Measurements from ENCODE around the gene ZNF620.
"Not testable (repeated sequence)": the region's sequence is repeated elsewhere in the genome, so short reads cannot be mapped to it uniquely, and the experiment has no call there.

Gene ZNF620

DNA sequence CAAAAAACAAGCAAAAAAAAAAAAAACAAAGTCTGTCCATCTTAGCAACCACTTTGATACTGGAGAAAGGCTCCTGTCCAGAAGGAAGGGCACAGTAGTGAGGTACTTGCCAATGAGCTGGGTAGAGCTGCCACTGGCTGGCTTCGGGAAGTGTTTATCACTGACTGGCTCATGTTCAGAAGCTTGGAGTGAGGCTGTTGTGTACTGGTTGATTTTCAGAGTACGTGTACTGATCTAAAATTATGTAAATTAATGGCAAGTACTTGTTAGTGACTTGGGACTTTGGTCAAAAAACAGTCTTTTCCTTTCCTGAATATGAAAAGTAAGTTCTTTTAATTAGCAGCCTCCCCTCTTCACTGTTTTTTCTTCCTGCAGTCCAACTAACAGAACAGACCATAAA is 17.9 kb downstream of the ZNF620 start:
- Mint-ChIP-seq H3K36me3 (peaks cover 15% of the 10 kb centered on the region), H3K4me3 (peak overlapping the region; percentile 85), H3K4me1 (peaks cover 11% of the 10 kb centered on the region), H3K27ac (peak overlapping the region; percentile 96), H3K27me3 (no peaks in the 10 kb centered on the region), H3K9me3 (no peaks in the 10 kb centered on the region)
- no peak for ATAC-seq (ENCODE audit: low read depth)
- DNase-seq (ENCODE audit: low spot score in 2 of 2), result no peak

GRCh38 chr3:40524222-40524567 is 18.4 kb downstream of the ZNF620 start:
- peaks cover 18% of the 10 kb centered on the region for H3K36me3 Mint-ChIP-seq

DNA sequence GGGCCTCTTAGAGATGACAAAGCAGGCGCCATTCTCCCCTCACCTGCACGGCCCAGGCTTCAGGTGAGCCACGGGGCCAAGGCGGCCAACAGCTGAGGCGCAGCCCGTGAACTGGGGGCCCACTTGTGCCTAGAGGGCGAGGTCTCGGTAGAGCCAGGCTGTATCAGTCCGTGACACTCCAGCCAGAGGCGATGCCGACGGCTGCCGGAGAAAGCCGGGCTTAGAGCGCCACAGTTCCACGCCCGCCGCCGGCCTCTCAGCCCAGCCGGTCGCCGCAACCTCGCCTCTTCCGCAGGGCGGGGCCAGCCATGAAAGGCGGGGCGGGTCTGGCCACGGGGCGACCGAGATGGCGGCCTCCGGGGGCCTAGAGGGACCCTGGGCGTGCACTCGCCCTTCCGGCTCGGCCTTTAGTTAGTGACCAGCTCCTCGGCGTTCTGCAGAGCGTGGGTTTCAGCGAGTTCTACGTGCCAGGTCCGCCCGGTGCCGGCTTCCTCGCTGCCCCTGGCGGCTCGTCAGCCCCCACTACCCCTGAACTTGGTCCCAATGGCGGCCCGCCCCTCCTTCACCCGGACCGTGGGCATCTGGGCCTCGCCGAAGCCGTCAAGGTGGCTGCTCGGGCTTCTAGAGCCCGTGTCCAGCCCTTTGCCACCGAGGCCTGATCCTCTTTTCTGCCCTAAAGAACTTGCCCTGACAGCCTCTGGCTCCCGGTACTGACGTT is 18.9 kb downstream of the ZNF620 start, which contains the start of gene ZNF621:
Gene ZNF621, plus strand, starts transcription at position 393 of the 718 bp plus-strand sequence. CDS start 881 bp downstream, outside the sequence.
- peaks cover 22% of the 10 kb centered on the region for H3K36me3 Mint-ChIP-seq
- no peaks in the 10 kb centered on the region for H3K9me3 Mint-ChIP-seq
- H3K4me3 Mint-ChIP-seq, result peak within 1 kb of the TSS; percentile 85
- H3K27ac Mint-ChIP-seq, result peak within 1 kb of the TSS; percentile 96
- peaks cover 11% of the 10 kb centered on the region for H3K4me1 Mint-ChIP-seq
- DNase-seq (ENCODE audit: low spot score in 2 of 2), result peak; percentile 78 to 84
- ATAC-seq (ENCODE audit: low read depth), result peak; percentile 94
- H3K27me3 Mint-ChIP-seq, result no peaks in the 10 kb centered on the region

More at GRCh38 chr3:40524222-40524567, 18.4 kb downstream of the ZNF620 start:
- ATAC-seq (ENCODE audit: low read depth), result peak; percentile 14
- H3K9me3 Mint-ChIP-seq, result no peaks in the 10 kb centered on the region
- no peaks in the 10 kb centered on the region for H3K27me3 Mint-ChIP-seq
- peak overlapping the region; percentile 85 for H3K4me3 Mint-ChIP-seq
- H3K4me1 Mint-ChIP-seq, result peaks cover 11% of the 10 kb centered on the region
- no peak for DNase-seq (ENCODE audit: low spot score in 2 of 2)
- H3K27ac Mint-ChIP-seq, result peak overlapping the region; percentile 96

DNA sequence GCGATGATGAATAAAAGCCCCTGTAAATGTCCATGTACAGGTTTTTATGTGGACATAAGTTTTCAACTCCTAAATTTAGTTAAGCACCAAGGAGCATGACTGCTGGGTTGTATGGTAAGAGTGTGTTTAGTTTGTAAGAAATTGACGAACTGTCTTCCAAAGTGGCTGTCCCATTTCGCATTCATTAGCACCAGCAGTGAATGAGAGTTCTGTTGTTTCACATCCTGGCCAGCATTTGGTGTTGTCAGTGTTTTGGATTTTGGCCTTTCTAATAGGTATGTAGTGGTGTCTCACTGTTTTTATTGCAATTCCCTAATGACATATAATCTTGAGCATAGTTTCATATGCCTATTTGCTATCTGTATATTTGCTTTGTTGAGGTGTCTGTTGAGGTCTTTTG is 22.6 kb downstream of the ZNF620 start:
- no peak overlapping the region for H3K27ac Mint-ChIP-seq
- no peak for ATAC-seq (ENCODE audit: low read depth)

DNA sequence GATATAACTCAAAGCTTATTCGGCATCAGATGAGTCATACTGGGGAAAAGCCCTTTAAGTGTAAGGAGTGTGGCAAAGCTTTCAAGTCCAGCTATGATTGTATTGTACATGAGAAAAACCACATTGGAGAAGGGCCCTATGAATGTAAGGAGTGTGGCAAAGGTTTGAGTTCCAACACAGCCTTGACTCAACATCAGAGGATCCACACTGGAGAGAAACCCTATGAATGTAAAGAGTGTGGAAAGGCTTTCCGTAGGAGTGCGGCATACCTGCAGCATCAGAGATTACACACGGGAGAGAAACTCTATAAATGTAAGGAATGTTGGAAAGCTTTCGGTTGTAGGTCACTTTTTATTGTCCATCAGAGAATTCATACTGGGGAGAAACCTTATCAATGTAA is 26.4 kb downstream of the ZNF620 start:
- ATAC-seq (ENCODE audit: low read depth) (no peak), DNase-seq (ENCODE audit: low spot score in 2 of 2) (no peak)
- no peaks in the 10 kb centered on the region for H3K4me1 Mint-ChIP-seq
- no peaks in the 10 kb centered on the region for H3K27me3 Mint-ChIP-seq
- H3K4me3 Mint-ChIP-seq, result no peak overlapping the region
- H3K9me3 Mint-ChIP-seq, result peaks cover 5% of the 10 kb centered on the region
- H3K27ac Mint-ChIP-seq, result no peak overlapping the region
- H3K36me3 Mint-ChIP-seq, result peaks cover 73% of the 10 kb centered on the region

More for the DNA sequence above, 22.6 kb downstream of the ZNF620 start:
- Mint-ChIP-seq H3K36me3 (peaks cover 54% of the 10 kb centered on the region), H3K9me3 (peaks cover 5% of the 10 kb centered on the region), H3K27me3 (no peaks in the 10 kb centered on the region), H3K4me1 (peaks cover 11% of the 10 kb centered on the region), H3K4me3 (no peak overlapping the region)
- no peak for DNase-seq (ENCODE audit: low spot score in 2 of 2)

GRCh38 chr3:40534283-40534682 is 28.4 kb downstream of the ZNF620 start:
- DNase-seq (ENCODE audit: low spot score in 2 of 2) (no peak), ATAC-seq (ENCODE audit: low read depth) (no peak)
- no peak overlapping the region for H3K27ac Mint-ChIP-seq
- no peaks in the 10 kb centered on the region for H3K4me1 Mint-ChIP-seq
- no peaks in the 10 kb centered on the region for H3K27me3 Mint-ChIP-seq
- no peak overlapping the region for H3K4me3 Mint-ChIP-seq
- H3K9me3 Mint-ChIP-seq, result peaks cover 8% of the 10 kb centered on the region
- H3K36me3 Mint-ChIP-seq, result peaks cover 75% of the 10 kb centered on the region

DNA sequence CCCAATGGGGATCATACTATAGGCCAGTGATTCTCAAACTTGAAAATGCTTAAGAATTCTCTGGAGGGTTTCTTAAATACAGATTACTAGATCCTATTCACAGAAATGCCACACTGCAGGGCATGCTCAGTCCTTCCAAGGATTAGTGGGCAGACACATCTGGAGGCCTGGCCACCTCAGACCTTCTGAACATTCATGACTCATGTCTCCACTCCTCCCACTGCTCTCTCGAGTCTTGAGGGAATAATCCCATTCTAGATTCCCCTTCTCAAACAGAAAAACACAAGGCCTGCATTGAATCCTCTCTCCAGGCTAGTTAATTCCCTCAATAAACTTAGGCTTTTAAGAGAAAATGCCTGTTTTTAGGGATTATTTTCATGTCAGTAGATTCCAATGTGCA is 41.0 kb downstream of the ZNF620 start:
- Mint-ChIP-seq H3K27me3 (no peaks in the 10 kb centered on the region), H3K4me3 (no peak overlapping the region), H3K9me3 (peaks cover 7% of the 10 kb centered on the region), H3K36me3 (peaks cover 11% of the 10 kb centered on the region), H3K27ac (no peak overlapping the region), H3K4me1 (no peaks in the 10 kb centered on the region)
- ATAC-seq (ENCODE audit: low read depth), result no peak
- no peak for DNase-seq (ENCODE audit: low spot score in 2 of 2)

DNA sequence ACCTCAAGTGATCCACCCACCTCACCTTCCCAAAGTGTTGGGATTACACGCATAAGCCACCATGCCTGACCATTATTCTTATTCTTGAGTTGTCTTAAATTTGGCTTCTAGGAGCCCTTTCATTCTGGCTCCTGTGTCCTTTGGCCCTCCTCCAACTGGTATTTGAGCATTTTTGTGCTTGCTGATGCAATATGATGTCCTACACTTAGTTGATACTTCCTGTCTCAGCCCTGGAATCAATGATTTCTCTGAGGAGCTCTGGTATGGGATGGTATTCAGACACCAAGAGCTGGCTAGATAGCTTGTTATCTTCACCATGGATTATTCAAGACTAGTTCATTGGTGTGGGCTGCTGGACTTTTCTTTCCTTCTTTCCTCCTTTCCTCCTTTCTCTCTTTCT is 44.3 kb downstream of the ZNF620 start:
- ATAC-seq (ENCODE audit: low read depth) (no peak), DNase-seq (ENCODE audit: low spot score in 2 of 2) (no peak)
- Mint-ChIP-seq H3K36me3 (peaks cover 11% of the 10 kb centered on the region), H3K4me3 (no peak overlapping the region), H3K9me3 (peaks cover 7% of the 10 kb centered on the region), H3K27me3 (no peaks in the 10 kb centered on the region), H3K27ac (no peak overlapping the region), H3K4me1 (no peaks in the 10 kb centered on the region)

DNA sequence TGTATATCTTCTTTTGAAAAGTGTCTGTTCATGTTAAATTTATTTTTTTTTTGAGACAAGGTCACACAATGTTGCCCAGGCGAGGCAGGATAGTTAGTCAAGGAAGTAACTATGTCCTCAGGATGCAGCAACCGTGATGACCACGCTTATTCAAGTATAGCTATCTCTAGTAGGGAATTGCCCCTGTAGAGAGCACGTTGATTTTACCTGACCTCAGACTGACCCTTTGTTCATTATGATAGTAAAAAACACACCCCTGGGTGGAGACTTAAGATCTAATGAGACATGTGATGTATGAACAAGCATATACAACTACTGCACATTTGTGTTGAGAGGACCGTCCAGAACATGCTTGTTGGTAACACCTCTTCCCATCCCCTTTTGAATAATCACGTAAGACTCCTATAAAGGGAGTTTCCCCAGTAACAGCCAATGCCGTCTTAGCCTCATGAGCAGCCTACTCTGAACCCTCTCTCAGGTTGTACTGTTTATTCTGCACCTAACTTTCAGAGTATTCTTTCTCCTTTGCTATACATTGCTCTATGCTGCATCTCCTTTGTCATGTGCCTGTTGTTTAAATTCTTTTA is 51.8 kb downstream of the ZNF620 start:
- peaks cover 5% of the 10 kb centered on the region for H3K27me3 Mint-ChIP-seq
- H3K36me3 Mint-ChIP-seq, result peaks cover 12% of the 10 kb centered on the region
- peaks cover 6% of the 10 kb centered on the region for H3K9me3 Mint-ChIP-seq
- H3K4me3 Mint-ChIP-seq, result no peak overlapping the region
- DNase-seq (ENCODE audit: low spot score in 2 of 2) (no peak), ATAC-seq (ENCODE audit: low read depth) (peak; percentile 68)
- H3K27ac Mint-ChIP-seq, result no peak overlapping the region
- peaks cover 5% of the 10 kb centered on the region for H3K4me1 Mint-ChIP-seq

GRCh38 chr3:40562482-40562881 is 56.6 kb downstream of the ZNF620 start:
- not testable (repeated sequence) for DNase-seq (ENCODE audit: low spot score in 2 of 2); ATAC-seq (ENCODE audit: low read depth); H3K27ac Mint-ChIP-seq; H3K4me3 Mint-ChIP-seq; H3K27me3 Mint-ChIP-seq; H3K9me3 Mint-ChIP-seq; H3K4me1 Mint-ChIP-seq
- H3K36me3 Mint-ChIP-seq, result peaks cover 20% of the 10 kb centered on the region

- not testable (repeated sequence) for DNase-seq (ENCODE audit: low spot score in 2 of 2); H3K4me1 Mint-ChIP-seq; H3K27ac Mint-ChIP-seq; ATAC-seq (ENCODE audit: low read depth); H3K27me3 Mint-ChIP-seq; H3K9me3 Mint-ChIP-seq; H3K4me3 Mint-ChIP-seq
- H3K36me3 Mint-ChIP-seq, result peaks cover 27% of the 10 kb centered on the region
Observed at GRCh38 chr3:40565629-40566028, 59.8 kb downstream of the ZNF620 start.

GRCh38 chr3:40566694-40567093 is 60.9 kb downstream of the ZNF620 start:
- H3K9me3 Mint-ChIP-seq, result peaks cover 7% of the 10 kb centered on the region
- no peak for ATAC-seq (ENCODE audit: low read depth)
- H3K27me3 Mint-ChIP-seq, result peaks cover 7% of the 10 kb centered on the region
- DNase-seq (ENCODE audit: low spot score in 2 of 2), result no peak
- H3K4me3 Mint-ChIP-seq, result no peak overlapping the region
- H3K4me1 Mint-ChIP-seq, result no peaks in the 10 kb centered on the region
- peaks cover 24% of the 10 kb centered on the region for H3K36me3 Mint-ChIP-seq
- H3K27ac Mint-ChIP-seq, result no peak overlapping the region

All from memory B cell (primary cell).